ENCODE data around the gene KLHL21.
A peak's percentile ranks its signal among the peaks of the same experiment; 100 is the strongest.

Gene KLHL21

DNA sequence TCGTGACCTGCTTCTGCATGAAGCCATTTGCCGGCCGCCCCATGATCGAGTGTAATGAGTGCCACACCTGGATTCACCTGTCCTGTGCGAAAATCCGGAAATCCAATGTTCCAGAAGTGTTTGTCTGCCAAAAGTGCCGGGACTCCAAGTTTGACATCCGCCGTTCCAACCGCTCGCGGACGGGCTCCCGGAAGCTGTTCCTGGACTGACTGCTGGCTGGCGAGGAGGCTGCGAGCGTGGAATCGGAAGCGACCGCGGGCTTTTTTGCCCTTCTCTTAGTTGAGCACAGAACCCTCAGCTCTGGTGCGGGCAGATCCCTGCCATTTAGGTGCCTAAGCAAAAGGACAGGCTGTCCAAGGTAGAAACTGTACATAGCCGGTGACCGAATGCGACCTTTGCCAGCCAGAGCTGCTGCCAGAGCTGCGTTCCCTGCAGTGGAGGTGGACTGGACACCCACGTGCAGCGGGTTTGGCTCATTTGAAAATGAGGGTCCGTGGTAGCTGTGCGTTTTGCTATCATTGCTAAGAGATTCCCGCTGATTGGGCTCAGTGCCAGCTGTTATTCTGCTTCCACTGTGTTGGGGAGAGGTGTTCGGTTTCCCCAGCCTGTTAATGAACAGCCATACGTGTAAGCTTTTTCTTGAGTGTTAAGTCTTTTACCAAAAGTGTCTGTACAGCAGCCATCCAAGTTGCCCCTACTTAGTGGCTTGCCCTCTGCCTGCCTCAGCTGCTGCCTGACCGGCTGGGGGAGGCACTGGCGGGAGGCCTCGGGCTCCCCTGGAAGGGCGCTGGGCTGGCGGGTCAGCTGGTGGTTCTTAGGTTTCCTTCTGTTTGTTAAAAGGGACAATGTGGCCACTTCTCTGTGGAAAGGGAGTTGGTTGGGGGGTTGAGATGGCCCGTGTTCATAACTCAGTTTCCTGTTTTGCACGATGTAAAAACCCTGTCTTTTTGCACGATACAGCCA lies 19.0 kb upstream of the KLHL21 start:
- TF ChIP-seq, protein P1, sequence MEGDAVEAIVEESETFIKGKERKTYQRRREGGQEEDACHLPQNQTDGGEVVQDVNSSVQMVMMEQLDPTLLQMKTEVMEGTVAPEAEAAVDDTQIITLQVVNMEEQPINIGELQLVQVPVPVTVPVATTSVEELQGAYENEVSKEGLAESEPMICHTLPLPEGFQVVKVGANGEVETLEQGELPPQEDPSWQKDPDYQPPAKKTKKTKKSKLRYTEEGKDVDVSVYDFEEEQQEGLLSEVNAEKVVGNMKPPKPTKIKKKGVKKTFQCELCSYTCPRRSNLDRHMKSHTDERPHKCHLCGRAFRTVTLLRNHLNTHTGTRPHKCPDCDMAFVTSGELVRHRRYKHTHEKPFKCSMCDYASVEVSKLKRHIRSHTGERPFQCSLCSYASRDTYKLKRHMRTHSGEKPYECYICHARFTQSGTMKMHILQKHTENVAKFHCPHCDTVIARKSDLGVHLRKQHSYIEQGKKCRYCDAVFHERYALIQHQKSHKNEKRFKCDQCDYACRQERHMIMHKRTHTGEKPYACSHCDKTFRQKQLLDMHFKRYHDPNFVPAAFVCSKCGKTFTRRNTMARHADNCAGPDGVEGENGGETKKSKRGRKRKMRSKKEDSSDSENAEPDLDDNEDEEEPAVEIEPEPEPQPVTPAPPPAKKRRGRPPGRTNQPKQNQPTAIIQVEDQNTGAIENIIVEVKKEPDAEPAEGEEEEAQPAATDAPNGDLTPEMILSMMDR (IDR thresholded peaks at IDR 0.05; ENCODE audit: low read depth, low read length) = no peak
- H3K4me3 ChIP-seq (ENCODE audit: low read depth, low read length) = no peak overlapping the region
- DNase-seq (ENCODE audit: low read depth, low spot score) = no peak
- in situ Hi-C loops (cut with HindIII; ENCODE audit: low sequenced_read_pairs) = no loop called here

DNA sequence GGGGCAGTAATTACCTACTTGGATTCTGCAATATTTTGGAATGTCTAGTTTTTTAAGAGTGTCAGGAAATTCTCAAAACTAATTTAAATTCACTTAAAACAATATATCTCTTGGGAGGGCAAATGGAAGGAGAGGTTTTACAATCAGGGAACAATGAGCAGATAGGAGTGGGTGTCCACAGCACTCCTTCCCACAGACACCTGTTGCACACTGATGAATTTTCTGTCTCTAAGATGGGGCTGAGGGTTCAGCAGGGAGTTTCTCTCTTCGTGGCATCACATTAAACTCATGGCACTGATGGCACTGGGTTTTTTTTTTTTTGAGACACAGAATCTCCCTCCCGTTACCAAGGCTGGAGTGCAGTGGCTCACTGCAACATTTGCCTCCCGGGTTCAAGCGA lies 16.4 kb upstream of the KLHL21 start:
- TF ChIP-seq, protein P1 (IDR thresholded peaks at IDR 0.05; ENCODE audit: low read depth, low read length) = no peak
- no peak overlapping the region for H3K4me3 ChIP-seq (ENCODE audit: low read depth, low read length)
- in situ Hi-C loops (cut with HindIII; ENCODE audit: low sequenced_read_pairs) = no loop called here
- no peak for DNase-seq (ENCODE audit: low read depth, low spot score)

GRCh38 chr1:6614929-6615785 lies 12.5 kb upstream of the KLHL21 start:
- peak overlapping the region; percentile 66 for H3K4me3 ChIP-seq (ENCODE audit: low read depth, low read length)
- TF ChIP-seq, protein P1 (IDR thresholded peaks at IDR 0.05; ENCODE audit: low read depth, low read length) = no peak
- in situ Hi-C loops (cut with HindIII; ENCODE audit: low sequenced_read_pairs) = no loop called here
- DNase-seq (ENCODE audit: low read depth, low spot score) = no peak

- DNase-seq (ENCODE audit: low read depth, low spot score) = no peak
- in situ Hi-C loops (cut with HindIII; ENCODE audit: low sequenced_read_pairs) = no loop called here
- peak overlapping the region; percentile 66 for H3K4me3 ChIP-seq (ENCODE audit: low read depth, low read length)
- TF ChIP-seq, protein P1 (IDR thresholded peaks at IDR 0.05; ENCODE audit: low read depth, low read length) = no peak
Measured at GRCh38 chr1:6614019-6614928, 11.6 kb upstream of the KLHL21 start.

DNA sequence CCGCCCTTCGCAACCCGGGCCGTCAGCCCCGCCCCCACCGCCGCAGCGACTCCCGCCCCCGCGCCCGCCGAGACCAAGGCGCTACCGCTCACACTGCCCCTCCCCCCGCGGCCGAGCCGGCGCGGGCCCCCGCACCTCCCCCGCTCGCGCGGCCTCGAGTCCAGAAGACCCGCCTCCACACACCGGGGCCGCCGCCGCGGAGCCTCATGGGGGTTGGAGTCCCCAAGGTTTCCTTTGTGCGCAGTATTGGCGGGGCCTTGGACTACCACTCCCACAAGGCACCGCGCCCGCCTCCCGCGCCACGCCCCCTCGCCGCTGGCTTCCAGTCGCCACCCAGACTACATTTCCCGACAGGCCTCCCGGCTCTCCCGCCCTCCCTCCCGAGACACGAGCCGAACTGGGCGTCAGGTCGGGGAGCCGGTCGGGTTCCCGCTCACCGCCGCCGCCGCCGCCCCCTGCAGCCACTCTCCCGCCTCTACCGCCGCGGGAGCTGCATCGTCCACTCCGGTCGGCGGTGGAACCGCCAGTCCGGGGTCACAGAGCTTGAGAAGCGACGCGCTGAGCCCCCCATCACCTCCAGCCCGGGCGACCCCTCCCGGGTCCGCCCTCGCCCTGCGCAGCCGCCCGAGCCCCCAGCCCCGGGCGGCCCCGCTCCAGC lies 10.8 kb upstream of the KLHL21 start, which contains the start of gene PHF13:
PHF13 (plus strand) TSS at position 371 of the 658 bp plus-strand sequence. CDS start 336 bp downstream, outside the sequence.
- DNase-seq (ENCODE audit: low read depth, low spot score) = peak; percentile 99
- peak within 1 kb of the TSS; percentile 66 for H3K4me3 ChIP-seq (ENCODE audit: low read depth, low read length)
- in situ Hi-C loops (cut with HindIII; ENCODE audit: low sequenced_read_pairs) = no loop called here
- TF ChIP-seq, protein P1 (IDR thresholded peaks at IDR 0.05; ENCODE audit: low read depth, low read length) = no peak
